B cell (primary cell): ENCODE data around the gene LIMS2. TPM values are rescaled to one million over a fixed set of nuclear protein-coding genes. Genes with fewer than 3 reads are reported as not detected.

Source experiments
- ATAC-seq: fragments of 200-7000 bp; cut with Tn5 transposase; one replicate; pipeline ENCODE4 v1.10.0; 2021; ENCODE audit warnings: low read depth, mild to moderate bottlenecking, moderate number of reproducible peaks, moderate library complexity
- CTCF ChIA-PET: fragments of 350-600 bp; sonication (Branson Sonifier 250); formaldehyde crosslinking; loops from one replicate; lab custom pipeline; 2021; ENCODE audit warnings: antibody characterized with exemption, inconsistent platforms; lab: Charles Lee
- POLR2A ChIA-PET: fragments of 350-600 bp; sonication (Branson Sonifier 250); formaldehyde crosslinking; loops from one replicate; lab custom pipeline; 2021; ENCODE audit warnings: antibody characterized with exemption; lab: Charles Lee
- DNase-seq: peaks from one replicate; pipeline ENCODE4 v3.0.0; 2013
- H2AFZ ChIP-seq: 2 replicates; pipeline ENCODE4 v1.6.1; 2012; ENCODE audit warnings: mild to moderate bottlenecking, low read depth, low read length; ENCODE audit not compliant: insufficient read depth, poor library complexity, severe bottlenecking
- H3K27ac ChIP-seq, 2 donors: 1 replicate in 1 of 2; 2 replicates in 1 of 2; pipeline ENCODE4 v1.5.1; 2012 to 2013; ENCODE audit warnings: low read length in 2 of 2, mild to moderate bottlenecking in 2 of 2, moderate library complexity in 1 of 2
- H3K27me3 ChIP-seq, 4 experiments: fragments of 200-600 bp in 1 of 4; sonication (generic) in 1 of 4; replicated peaks in 1 of 4; 1 replicate in 2 of 4; 2 replicates in 2 of 4; pipeline versions ENCODE4 v1.6.1 to v1.7.0; 2013 to 2016; ENCODE audit warnings: low read length in 3 of 4, mild to moderate bottlenecking in 2 of 4, mixed read lengths in 1 of 4, moderate library complexity in 1 of 4; ENCODE audit not compliant: insufficient read depth in 4 of 4, control insufficient read depth in 3 of 4; ENCODE audit errors: control extremely low read depth in 1 of 4
- H3K36me3 ChIP-seq, 2 experiments: replicated peaks in 1 of 2; 1 replicate in 1 of 2; 2 replicates in 1 of 2; pipeline versions ENCODE4 v1.6.1 to v1.7.1; 2013; ENCODE audit warnings: low read length in 1 of 2; ENCODE audit not compliant: insufficient read depth in 2 of 2, control insufficient read depth in 1 of 2; ENCODE audit errors: control extremely low read depth in 1 of 2, extremely low read depth in 1 of 2
- H3K4me1 ChIP-seq, 2 donors: fragments of 200-600 bp in 1 of 2; sonication (generic) in 1 of 2; 1 replicate in 1 of 2; 2 replicates in 1 of 2; pipeline versions ENCODE4 v1.5.1 to v1.6.1; 2013 to 2017; ENCODE audit warnings: low read length in 2 of 2; ENCODE audit not compliant: control insufficient read depth in 2 of 2, insufficient read depth in 2 of 2
- H3K4me2 ChIP-seq: replicated peaks from 2 replicates; pipeline ENCODE3; 2012; ENCODE audit warnings: mild to moderate bottlenecking, low read depth, low read length; ENCODE audit not compliant: poor library complexity, severe bottlenecking
- H3K4me3 ChIP-seq, 5 experiments: fragments of 200-600 bp in 1 of 5; sonication (generic) in 1 of 5; 1 replicate in 3 of 5; 2 replicates in 2 of 5; pipeline versions ENCODE4 v1.5.1 to v1.7.0; 2011 to 2016; ENCODE audit warnings: low read length in 4 of 5, mild to moderate bottlenecking in 4 of 5, low read depth in 2 of 5, control low read depth in 1 of 5, moderate library complexity in 1 of 5; ENCODE audit not compliant: insufficient read depth in 1 of 5; ENCODE audit errors: control extremely low read depth in 1 of 5, extremely low read depth in 1 of 5
- H3K79me2 ChIP-seq: fragments of 200-600 bp; sonication (generic); one replicate; pipeline ENCODE4 v1.6.0; 2016; ENCODE audit warnings: low read length; ENCODE audit not compliant: control insufficient read depth, insufficient read depth
- H3K9ac ChIP-seq: fragments of 200-600 bp; sonication (generic); 2 replicates; pipeline ENCODE4 v1.6.1; 2017; ENCODE audit warnings: mild to moderate bottlenecking, low read length, moderate library complexity
- H3K9me3 ChIP-seq, 3 donors: one replicate each; pipeline versions ENCODE4 v1.6.1 to v1.7.1; 2013; ENCODE audit warnings: low read length in 2 of 3; ENCODE audit not compliant: control insufficient read depth in 2 of 3, insufficient read depth in 1 of 3; ENCODE audit errors: control extremely low read depth in 1 of 3
- H4K20me1 ChIP-seq: 2 replicates; pipeline ENCODE4 v1.6.0; 2012; ENCODE audit warnings: mild to moderate bottlenecking, low read length; ENCODE audit not compliant: insufficient read depth, control insufficient read depth, poor library complexity, severe bottlenecking
- H3K27ac Mint-ChIP-seq: one replicate; pipeline ENCODE4 v1.8.0; 2021; ENCODE audit warnings: mixed read lengths
- H3K27me3 Mint-ChIP-seq: one replicate; pipeline ENCODE4 v1.8.0; 2021; ENCODE audit warnings: mixed read lengths
- H3K4me1 Mint-ChIP-seq: one replicate; pipeline ENCODE4 v1.8.0; 2021; ENCODE audit warnings: mixed read lengths
- H3K4me3 Mint-ChIP-seq: one replicate; pipeline ENCODE4 v1.8.0; 2021; ENCODE audit warnings: mixed read lengths
- H3K9me3 Mint-ChIP-seq: one replicate; pipeline ENCODE4 v1.8.0; 2022; ENCODE audit warnings: mixed read lengths; ENCODE audit not compliant: insufficient read depth
- CTCF ChIP-seq: fragments of 200-600 bp; IDR thresholded peaks from one replicate; pipeline ENCODE4 v1.8.0; 2022; ENCODE audit warnings: antibody characterized with exemption, mild to moderate bottlenecking
- EZH2 ChIP-seq: IDR thresholded peaks from 2 replicates; pipeline ENCODE4 v1.6.1; 2012; ENCODE audit warnings: borderline replicate concordance, low read depth, mild to moderate bottlenecking, moderate library complexity, low read length; ENCODE audit not compliant: insufficient read depth, poor library complexity, severe bottlenecking
- WGBS: methylation state at CpG from one replicate; pipeline ENCODE4 v1.1.5; 2013; ENCODE audit warnings: missing lambda C conversion rate; ENCODE audit not compliant: insufficient coverage; 5-methylcytosine and 5-hydroxymethylcytosine counted together
- intact Hi-C: fragments of 100-400 bp; cut with micrococcal nuclease; formaldehyde crosslinking; loops from one replicate; pipeline ENCODE4 v1.10.0; 2022
- polyA plus RNA-seq: library from polyadenylated mRNA; depleted of rRNA; stranded (reverse); fragments of >200 nt; gene quantifications from 2 replicates; pipeline ENCODE4 v1.2.3, GENCODE V29; 2012
- total RNA-seq, 2 donors: library from RNA; stranded (reverse); fragments of 120-200 nt in 1 of 2; gene quantifications; 1 replicate in 1 of 2; 2 replicates in 1 of 2; pipeline versions ENCODE4 v1.2.3 to v1.2.4, GENCODE V29; 2013 to 2022

The LIMS2 gene
- total and polyA plus RNA-seq, 2 donors (not counting 1 experiment from before 2014, with no cell fraction given): 6.7 to 32.2 TPM

GRCh38 chr2:127650041-127650784, 25.1 kb downstream of the LIMS2 start:
- CTCF ChIA-PET: interaction anchor here (0.6 to 19.3 kb wide), 33 partner anchors 8 to 329 kb away, joined by 3 to 553 read pairs (median 6); partner anchors contain the start of genes LIMS2 and SFT2D3
- H3K9me3 Mint-ChIP-seq: no peaks in the 10 kb centered on the region

More at GRCh38 chr2:127650041-127650784, 25.1 kb downstream of the LIMS2 start:
- POLR2A ChIA-PET: interaction anchor here (1.2 to 2.3 kb wide), 2 partner anchors 57 to 59 kb away, joined by 4 to 13 read pairs; no protein-coding TSS in a partner anchor
- Histone ChIP-seq H3K9ac (no peak overlapping the region), H3K79me2 (no peaks in the 10 kb centered on the region), H3K36me3 (no peaks in the 10 kb centered on the region), H3K4me1 (peaks cover 30 to 66% of the 10 kb centered on the region in 2 donors), H3K4me2 (peak overlapping the region; percentile 63), H3K27me3 (no peaks in the 10 kb centered on the region), H3K9me3 (peaks cover 0 to 8% (median 0%) of the 10 kb centered on the region in 3 donors), H4K20me1 (no peaks in the 10 kb centered on the region), H2AFZ (peak overlapping the region; percentile 65), H3K27ac (no peak overlapping the region), H3K4me3 (no peak overlapping the region)
- peak overlapping the region; percentile 82 for H3K27ac Mint-ChIP-seq
- DNase-seq: no peak
- intact Hi-C loops: no loop called here
- TF ChIP-seq CTCF (peak; percentile 67), EZH2 (no peak)
- peak overlapping the region; percentile 74 for H3K4me3 Mint-ChIP-seq
- peak; percentile 7 for ATAC-seq
- WGBS: 85% methylated on average over 17 of the region's 17 CpGs
- H3K27me3 Mint-ChIP-seq: no peaks in the 10 kb centered on the region
- peaks cover 64% of the 10 kb centered on the region for H3K4me1 Mint-ChIP-seq
